ENCODE results near the gene FAM3A.

The FAM3A gene

GRCh38 chrX:154483325-154483724 is 32.7 kb downstream of the FAM3A start:
- in situ Hi-C loops (cut with MboI; ENCODE audit: low sequenced_read_pairs) = no loop called here

- in situ Hi-C loops (cut with MboI; ENCODE audit: low sequenced_read_pairs) = no loop called here
These were observed 33.2 kb downstream of the FAM3A start for GRCh38 chrX:154482786-154483185.

- in situ Hi-C loops (cut with MboI; ENCODE audit: low sequenced_read_pairs) = no loop called here
These were observed 34.0 kb downstream of the FAM3A start for GRCh38 chrX:154481911-154482601.

- in situ Hi-C loops (cut with MboI; ENCODE audit: low sequenced_read_pairs) = no loop called here
These were observed 34.8 kb downstream of the FAM3A start for GRCh38 chrX:154481195-154481594.

GRCh38 chrX:154478728-154479622 is 37.1 kb downstream of the FAM3A start, which contains the start of gene LAGE3:
LAGE3 (minus strand) TSS chrX:154479281; CDS start chrX:154478915, 366 bp downstream.
- in situ Hi-C loops (cut with MboI; ENCODE audit: low sequenced_read_pairs) = no loop called here

GRCh38 chrX:154477891-154478477 is 38.0 kb downstream of the FAM3A start:
- in situ Hi-C loops (cut with MboI; ENCODE audit: low sequenced_read_pairs) = no loop called here

- in situ Hi-C loops (cut with MboI; ENCODE audit: low sequenced_read_pairs) = no loop called here
These were observed 39.2 kb downstream of the FAM3A start for GRCh38 chrX:154476821-154477220.

- in situ Hi-C loops (cut with MboI; ENCODE audit: low sequenced_read_pairs) = no loop called here
These were observed 42.3 kb downstream of the FAM3A start for GRCh38 chrX:154473683-154474082.

GRCh38 chrX:154472685-154473632 is 43.1 kb downstream of the FAM3A start:
- in situ Hi-C loops (cut with MboI; ENCODE audit: low sequenced_read_pairs) = no loop called here

- in situ Hi-C loops (cut with MboI; ENCODE audit: low sequenced_read_pairs) = no loop called here
These were observed 44.0 kb downstream of the FAM3A start for GRCh38 chrX:154471839-154472684.

- in situ Hi-C loops (cut with MboI; ENCODE audit: low sequenced_read_pairs) = no loop called here
These were observed 45.0 kb downstream of the FAM3A start for GRCh38 chrX:154470914-154471568.

- in situ Hi-C loops (cut with MboI; ENCODE audit: low sequenced_read_pairs) = no loop called here
These were observed 45.6 kb downstream of the FAM3A start for GRCh38 chrX:154470434-154470833.

- in situ Hi-C loops (cut with MboI; ENCODE audit: low sequenced_read_pairs) = no loop called here
These were observed 46.2 kb downstream of the FAM3A start for GRCh38 chrX:154469880-154470279.

- in situ Hi-C loops (cut with MboI; ENCODE audit: low sequenced_read_pairs) = no loop called here
These were observed 46.9 kb downstream of the FAM3A start for GRCh38 chrX:154469114-154469513.

- in situ Hi-C loops (cut with MboI; ENCODE audit: low sequenced_read_pairs) = no loop called here
These were observed 47.8 kb downstream of the FAM3A start for GRCh38 chrX:154468217-154468616.

GRCh38 chrX:154467556-154467955 is 48.5 kb downstream of the FAM3A start:
- in situ Hi-C loops (cut with MboI; ENCODE audit: low sequenced_read_pairs) = no loop called here

GRCh38 chrX:154466907-154467306 is 49.1 kb downstream of the FAM3A start:
- in situ Hi-C loops (cut with MboI; ENCODE audit: low sequenced_read_pairs) = no loop called here

GRCh38 chrX:154466036-154466435 is 50.0 kb downstream of the FAM3A start:
- in situ Hi-C loops (cut with MboI; ENCODE audit: low sequenced_read_pairs) = no loop called here

GRCh38 chrX:154465601-154466000 is 50.4 kb downstream of the FAM3A start:
- in situ Hi-C loops (cut with MboI; ENCODE audit: low sequenced_read_pairs) = no loop called here

Data from HL-60/S4 treated with retinoic acid at 250 ng/mL for 4 days and 3 days (cell line).